22Rv1 (cell line): ENCODE data around the gene CNTFR.

Source experiments
- CTCF ChIP-seq: fragments of 450-650 bp; IDR thresholded peaks from 2 replicates; pipeline ENCODE4 v1.5.1; 2017; ENCODE audit warnings: mild to moderate bottlenecking
- ZFX ChIP-seq: fragments of 450-650 bp; IDR thresholded peaks from 2 replicates; pipeline ENCODE4 v1.6.1; 2017; ENCODE audit warnings: antibody characterized with exemption, borderline replicate concordance

- TF ChIP-seq CTCF (no peak), ZFX (no peak)
Measured at GRCh38 chr9:34520096-34520495, 69.4 kb downstream of the CNTFR start.
